ENCODE data around the gene PAPPA2.

Gene PAPPA2

GRCh38 chr1:176767714-176768136, 304.8 kb downstream of the PAPPA2 start:
- Histone ChIP-seq H3F3A (ENCODE audit: insufficient read depth) (no peaks in the 10 kb centered on the region), H3K4me3 (ENCODE audit: insufficient read depth, low read length, poor library complexity, severe bottlenecking) (no peak overlapping the region), H3K9me3 (ENCODE audit: insufficient read depth, low read length) (no peaks in the 10 kb centered on the region), H3K36me3 (ENCODE audit: low read length) (no peaks in the 10 kb centered on the region), H3K9ac (ENCODE audit: low read length) (no peak overlapping the region), H3K79me2 (ENCODE audit: insufficient read depth, low read length) (no peaks in the 10 kb centered on the region), H3K4me2 (ENCODE audit: low read depth, low read length, poor library complexity, severe bottlenecking) (no peak overlapping the region), H3K27ac (ENCODE audit: low read depth, low read length) (no peak overlapping the region), H3K27me3 (ENCODE audit: low read length) (no peaks in the 10 kb centered on the region), H4K20me1 (ENCODE audit: low read depth, low read length) (no peaks in the 10 kb centered on the region), H2AFZ (ENCODE audit: low read depth, low read length, severe bottlenecking) (no peak overlapping the region), H3K9me2 (replicated peaks; ENCODE audit: insufficient read depth, low read length) (no peaks in the 10 kb centered on the region)
- no peak for TF ChIP-seq CTCF (IDR thresholded peaks at IDR 0.05; ENCODE audit: insufficient read depth, low read length, poor library complexity, severe bottlenecking)
- TF ChIP-seq EZH2phosphoT487 (conservative IDR thresholded peaks at IDR 0.05; ENCODE audit: low read length) = no peak

GRCh38 chr1:176768532-176768931, 305.6 kb downstream of the PAPPA2 start:
- H4K20me1 ChIP-seq (ENCODE audit: low read depth, low read length) = no peaks in the 10 kb centered on the region
- H3K27ac ChIP-seq (ENCODE audit: low read depth, low read length) = no peak overlapping the region
- no peaks in the 10 kb centered on the region for H3K9me2 ChIP-seq (replicated peaks; ENCODE audit: insufficient read depth, low read length)
- no peak overlapping the region for H2AFZ ChIP-seq (ENCODE audit: low read depth, low read length, severe bottlenecking)
- H3K79me2 ChIP-seq (ENCODE audit: insufficient read depth, low read length) = no peaks in the 10 kb centered on the region
- no peaks in the 10 kb centered on the region for H3K9me3 ChIP-seq (ENCODE audit: insufficient read depth, low read length)
- TF ChIP-seq EZH2phosphoT487 (conservative IDR thresholded peaks at IDR 0.05; ENCODE audit: low read length) (no peak), CTCF (IDR thresholded peaks at IDR 0.05; ENCODE audit: insufficient read depth, low read length, poor library complexity, severe bottlenecking) (no peak)
- no peaks in the 10 kb centered on the region for H3K27me3 ChIP-seq (ENCODE audit: low read length)
- no peaks in the 10 kb centered on the region for H3K36me3 ChIP-seq (ENCODE audit: low read length)
- no peak overlapping the region for H3K4me2 ChIP-seq (ENCODE audit: low read depth, low read length, poor library complexity, severe bottlenecking)
- H3K9ac ChIP-seq (ENCODE audit: low read length) = no peak overlapping the region
- no peaks in the 10 kb centered on the region for H3F3A ChIP-seq (ENCODE audit: insufficient read depth)
- H3K4me3 ChIP-seq (ENCODE audit: insufficient read depth, low read length, poor library complexity, severe bottlenecking) = no peak overlapping the region

GRCh38 chr1:176770066-176770465, 307.1 kb downstream of the PAPPA2 start:
- H3K9me3 ChIP-seq (ENCODE audit: insufficient read depth, low read length) = no peaks in the 10 kb centered on the region
- H3K27ac ChIP-seq (ENCODE audit: low read depth, low read length) = no peak overlapping the region
- H3K4me3 ChIP-seq (ENCODE audit: insufficient read depth, low read length, poor library complexity, severe bottlenecking) = no peak overlapping the region
- no peaks in the 10 kb centered on the region for H3K9me2 ChIP-seq (replicated peaks; ENCODE audit: insufficient read depth, low read length)
- H2AFZ ChIP-seq (ENCODE audit: low read depth, low read length, severe bottlenecking) = no peak overlapping the region
- TF ChIP-seq EZH2phosphoT487 (conservative IDR thresholded peaks at IDR 0.05; ENCODE audit: low read length) (no peak), CTCF (IDR thresholded peaks at IDR 0.05; ENCODE audit: insufficient read depth, low read length, poor library complexity, severe bottlenecking) (no peak)
- no peaks in the 10 kb centered on the region for H3K79me2 ChIP-seq (ENCODE audit: insufficient read depth, low read length)
- H3K4me2 ChIP-seq (ENCODE audit: low read depth, low read length, poor library complexity, severe bottlenecking) = no peak overlapping the region
- no peaks in the 10 kb centered on the region for H3K36me3 ChIP-seq (ENCODE audit: low read length)
- H3K9ac ChIP-seq (ENCODE audit: low read length) = no peak overlapping the region
- no peaks in the 10 kb centered on the region for H3K27me3 ChIP-seq (ENCODE audit: low read length)
- H4K20me1 ChIP-seq (ENCODE audit: low read depth, low read length) = no peaks in the 10 kb centered on the region
- no peaks in the 10 kb centered on the region for H3F3A ChIP-seq (ENCODE audit: insufficient read depth)
